ENCODE results near the gene HPCAL1. TPM values are rescaled to one million over a fixed set of nuclear protein-coding genes. Genes with fewer than 3 reads are reported as not detected.

Gene HPCAL1
- total and polyA plus RNA-seq, 2 of the 8 experiments (the other 6 are each of a cell fraction or from before 2014, with no cell fraction given): 5.8 to 8.6 TPM

DNA sequence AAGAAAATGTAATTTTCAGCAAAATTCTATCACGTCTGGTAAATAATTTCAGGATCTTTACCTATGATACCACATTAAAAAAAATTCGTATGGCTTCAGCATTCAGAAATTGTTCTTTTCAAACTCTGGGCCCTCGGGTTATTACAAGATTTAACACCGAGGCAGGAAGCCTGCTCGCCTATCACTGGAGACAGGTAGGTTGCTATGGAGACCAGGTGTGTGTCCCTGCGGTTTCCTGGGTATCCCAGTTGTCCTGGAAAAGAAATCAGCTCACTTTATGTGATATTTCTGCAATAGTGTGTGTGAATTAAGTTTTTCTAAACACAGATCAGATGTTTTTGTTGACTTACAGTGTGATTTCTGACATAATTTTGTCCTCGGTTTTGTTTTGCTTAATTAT, 14.2 kb downstream of the HPCAL1 start:
- FAIRE-seq (no peak), DNase-seq (ENCODE audit: low read depth in 1 of 2, low spot score in 2 of 2) (no peak)
- Histone ChIP-seq H4K20me1 (replicated peaks in 1 of 2; ENCODE audit: control insufficient read depth in 1 of 2, insufficient read depth in 2 of 2, low read length in 2 of 2) (peaks cover 0 to 9% of the 10 kb centered on the region in 2 experiments), H2BK5ac (ENCODE audit: low read depth, low read length) (no peak overlapping the region), H2AK5ac (ENCODE audit: low read depth, low read length) (no peak overlapping the region), H2BK15ac (ENCODE audit: low read length) (no peak overlapping the region), H2BK20ac (ENCODE audit: low read length) (no peak overlapping the region), H3K4me2 (ENCODE audit: insufficient read depth in 1 of 2, low read depth in 2 of 2, low read length in 2 of 2) (no peak overlapping the region), H2AFZ (ENCODE audit: low read length) (no peak overlapping the region), H3K14ac (ENCODE audit: insufficient read length) (no peak overlapping the region), H3K4ac (replicated peaks; ENCODE audit: insufficient read length, low read depth, low read length) (no peak overlapping the region), H3K56ac (replicated peaks; ENCODE audit: insufficient read length, low read depth, low read length) (no peak overlapping the region), H3K9ac (replicated peaks in 1 of 4; ENCODE audit: extremely low read depth in 1 of 4, low read depth in 3 of 4, low read length in 3 of 4) (no peak overlapping the region), H3K27ac (ENCODE audit: low read depth, low read length) (no peak overlapping the region), H3K4me3 (ENCODE audit: extremely low read depth in 1 of 4, insufficient read depth in 2 of 4, low read depth in 3 of 4, low read length in 4 of 4) (no peak overlapping the region), H3K79me2 (ENCODE audit: control insufficient read depth in 1 of 2, insufficient read depth in 2 of 2, low read length in 2 of 2) (no peaks in the 10 kb centered on the region; a peak in 1 of 4 replicates), H3K23me2 (ENCODE audit: low read depth, low read length) (peaks cover 9% of the 10 kb centered on the region; the same call in 1 of the 2 replicates), H3K18ac (ENCODE audit: extremely low read depth, low read length) (no peak overlapping the region), H3K36me3 (ENCODE audit: control insufficient read depth in 2 of 4, insufficient read depth in 4 of 4, low read length in 3 of 4) (no peaks in the 10 kb centered on the region; a peak in 1 of 8 replicates), H2BK12ac (ENCODE audit: low read depth, low read length) (no peak overlapping the region), H3K23ac (ENCODE audit: insufficient read length) (no peak overlapping the region), H4K8ac (ENCODE audit: extremely low read depth, insufficient read depth, low read length) (no peak overlapping the region), H2BK120ac (replicated peaks; ENCODE audit: low read depth, low read length) (no peak overlapping the region), H3K9me3 (ENCODE audit: insufficient read depth in 2 of 2, low read depth in 1 of 2, low read length in 1 of 2) (no peaks in the 10 kb centered on the region), H3K79me1 (ENCODE audit: low read depth, low read length) (no peaks in the 10 kb centered on the region; the same call in 1 of the 2 replicates), H4K91ac (replicated peaks; ENCODE audit: insufficient read length, low read length) (no peak overlapping the region), H3K4me1 (replicated peaks in 1 of 4; ENCODE audit: control insufficient read depth in 3 of 4, insufficient read depth in 4 of 4, low read length in 3 of 4) (peaks cover 0 to 2% (median 0%) of the 10 kb centered on the region in 4 experiments; a peak in 1 of 7 replicates), H4K5ac (ENCODE audit: insufficient read length, low read depth, low read length) (no peak overlapping the region), H3K27me3 (replicated peaks in 1 of 4; ENCODE audit: control insufficient read depth in 3 of 4, extremely low read depth in 1 of 4, insufficient read depth in 3 of 4, low read length in 3 of 4) (no peaks in the 10 kb centered on the region)
- TF ChIP-seq NANOG (IDR thresholded peaks at IDR 0.05; ENCODE audit: insufficient read depth, low read depth, low read length, poor library complexity, severe bottlenecking): no peak
- TF ChIP-seq CHD2 (IDR thresholded peaks at IDR 0.05; ENCODE audit: low read length): no peak
- TF ChIP-seq BRCA1 (IDR thresholded peaks at IDR 0.05; ENCODE audit: low read depth, low read length): no peak
- 83% methylated on average over 7 of the region's 7 CpGs; no CpG with 5 or more reads in 1 of the 2 experiments for WGBS, 2 experiments (ENCODE audit: extremely low coverage in 1 of 2, insufficient coverage in 1 of 2, insufficient read length in 1 of 2, insufficient replicate concordance in 2 of 2, low coverage in 1 of 2, low lambda C conversion rate in 2 of 2, missing lambda C conversion rate in 1 of 2)
- ChIA-PET CTCF (ENCODE audit: partially characterized antibody) (interaction anchor here (0.7 to 3.8 kb wide), 9 partner anchors 9 to 502 kb away, joined by 3 to 17 read pairs (median 5); no protein-coding TSS in a partner anchor), POLR2A (ENCODE audit: partially characterized antibody) (interaction anchor here (1.2 kb wide), 1 partner anchor 9 kb away, joined by 3 read pairs; no protein-coding TSS in a partner anchor)
